Activated gamma-delta T cell (primary cell): Measurements from ENCODE around the gene TXNRD2.
"Not testable (repeated sequence)": the region's sequence is repeated elsewhere in the genome, so short reads cannot be mapped to it uniquely, and the experiment has no call there.

Source experiments
- DNase-seq: peaks from one replicate; lab custom pipeline; 2025; lab: John Stamatoyannopoulos, UW

The TXNRD2 gene

DNA sequence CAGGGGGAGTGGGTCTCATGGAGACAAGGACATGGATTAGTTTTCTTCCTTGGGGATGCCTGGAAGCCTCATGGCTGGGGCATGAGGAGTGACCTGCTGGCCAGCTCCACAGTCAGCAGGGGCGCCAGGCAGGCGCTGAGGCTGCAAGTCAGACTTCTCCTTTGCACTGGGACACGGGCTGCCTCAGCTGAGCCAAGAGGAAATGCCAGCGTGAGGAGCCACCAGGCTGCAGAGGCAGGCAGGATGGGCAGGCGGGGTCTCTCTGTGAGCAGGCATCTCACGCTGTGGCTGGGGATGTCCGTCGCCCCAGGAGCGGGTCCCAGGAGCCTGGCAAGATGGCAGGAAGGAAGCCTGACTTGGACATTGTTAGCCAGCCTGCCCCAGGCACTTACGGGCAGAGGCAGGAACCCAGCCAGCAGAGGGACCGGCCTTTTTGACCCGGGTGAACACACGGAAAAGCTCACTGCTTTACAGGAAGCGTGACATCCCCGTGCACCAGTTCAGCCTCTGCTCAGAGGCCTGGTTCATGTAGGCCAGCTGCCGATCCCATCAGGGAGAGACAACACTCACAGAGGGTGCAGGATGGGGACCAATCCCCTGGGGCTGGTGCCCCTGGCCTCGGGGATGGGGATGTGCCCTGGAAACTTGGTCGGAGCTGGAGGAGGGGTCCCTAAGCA is 97.1 kb downstream of the TXNRD2 start:
- no peak for DNase-seq

DNA sequence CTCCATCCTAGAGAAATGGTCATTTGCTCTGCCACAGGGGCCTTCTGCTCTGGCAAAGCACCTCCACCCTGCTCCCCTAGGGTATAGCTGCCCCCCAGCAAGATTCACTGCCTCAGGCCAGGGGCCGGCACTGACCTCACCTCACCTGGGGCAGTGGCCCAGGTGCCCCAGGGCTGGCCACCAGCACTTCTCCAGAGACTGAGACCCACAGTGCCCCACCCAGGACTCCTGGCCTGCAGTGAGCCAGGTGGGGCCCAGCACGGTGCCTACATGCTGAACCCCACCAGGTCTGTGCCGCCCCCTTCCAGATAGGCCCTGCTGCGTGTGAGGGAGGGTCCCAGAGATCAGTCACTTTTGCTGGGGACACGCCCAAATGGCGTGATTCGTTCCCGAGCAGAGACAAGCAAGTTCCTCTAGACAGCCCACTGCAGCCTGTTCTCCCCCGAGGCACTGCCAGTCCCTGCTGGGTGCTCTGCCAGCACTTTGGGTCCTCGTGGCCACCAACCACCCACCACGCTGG is 97.7 kb downstream of the TXNRD2 start:
- DNase-seq, result no peak

DNA sequence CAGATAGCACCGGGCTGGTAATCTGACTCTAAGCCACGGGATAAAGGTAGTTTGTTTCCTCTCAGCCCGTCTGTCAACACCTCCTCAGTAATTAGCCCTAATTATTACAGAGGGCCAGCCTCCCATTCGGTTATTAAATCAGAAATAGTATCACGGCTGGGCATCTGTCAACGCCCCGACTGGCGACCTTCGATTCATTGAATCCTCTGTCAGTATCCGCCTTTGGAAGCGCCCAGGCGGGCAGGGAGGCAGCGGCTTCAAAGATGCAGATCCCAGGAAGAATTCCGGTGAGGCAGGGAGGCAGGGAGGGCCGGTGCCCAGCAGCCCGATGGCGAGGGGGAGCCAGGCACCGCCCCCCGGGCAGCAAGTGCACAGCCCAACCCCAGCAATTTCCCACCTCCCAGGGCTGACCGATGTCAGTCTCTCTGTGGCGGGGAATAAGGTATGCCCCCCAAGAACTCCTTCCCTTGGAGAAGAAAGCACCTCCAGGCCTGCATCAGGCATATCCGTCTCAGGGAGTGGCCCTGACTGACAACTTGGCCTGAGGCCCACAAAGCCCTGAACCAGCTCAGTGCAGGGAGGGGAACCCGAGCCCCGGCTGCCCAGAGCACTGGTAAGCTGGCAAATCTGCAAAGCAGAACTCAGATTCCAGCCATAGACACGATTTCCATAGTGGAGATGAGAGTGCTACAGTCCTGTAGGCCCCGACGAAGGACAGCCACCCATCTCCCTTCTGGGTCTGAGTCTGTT is 98.3 kb downstream of the TXNRD2 start:
- no peak for DNase-seq

- DNase-seq, result no peak
Measured at GRCh38 chr22:19842393-19843106, 99.1 kb downstream of the TXNRD2 start.

- DNase-seq, result no peak
Measured at GRCh38 chr22:19841641-19842392, 99.8 kb downstream of the TXNRD2 start.

DNA sequence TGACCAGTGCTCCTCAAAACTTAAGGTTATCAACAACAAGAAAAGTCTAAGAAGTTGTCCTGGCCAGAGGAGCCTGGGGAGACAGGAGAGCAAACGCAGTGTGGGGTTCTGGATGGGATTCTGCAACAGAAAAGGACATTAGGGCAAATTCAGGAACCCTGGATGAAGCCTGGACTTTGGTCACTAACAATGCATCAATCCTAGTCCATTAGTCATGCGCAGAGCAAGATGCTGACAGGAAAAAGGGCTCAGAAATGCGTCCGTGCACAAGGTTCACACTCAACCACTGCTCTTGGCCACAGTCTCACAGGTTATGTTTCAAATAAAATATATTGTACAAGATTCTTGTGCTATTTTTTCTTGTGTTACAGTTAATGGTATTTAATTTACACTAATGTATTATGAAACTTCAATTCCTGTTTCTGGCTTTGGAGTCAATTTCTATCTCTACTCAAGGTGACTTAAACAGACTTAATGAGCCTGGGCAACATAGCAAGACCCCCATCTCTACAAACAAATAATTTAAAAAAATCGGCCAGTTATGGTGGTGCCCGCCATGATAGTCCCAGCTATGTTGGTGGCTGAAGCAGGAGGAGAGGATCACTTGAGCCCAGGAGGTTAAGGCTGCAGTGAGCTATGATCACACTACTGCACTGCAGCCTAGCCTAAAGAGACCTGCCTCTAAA is 100.5 kb downstream of the TXNRD2 start:
- DNase-seq, result no peak

DNA sequence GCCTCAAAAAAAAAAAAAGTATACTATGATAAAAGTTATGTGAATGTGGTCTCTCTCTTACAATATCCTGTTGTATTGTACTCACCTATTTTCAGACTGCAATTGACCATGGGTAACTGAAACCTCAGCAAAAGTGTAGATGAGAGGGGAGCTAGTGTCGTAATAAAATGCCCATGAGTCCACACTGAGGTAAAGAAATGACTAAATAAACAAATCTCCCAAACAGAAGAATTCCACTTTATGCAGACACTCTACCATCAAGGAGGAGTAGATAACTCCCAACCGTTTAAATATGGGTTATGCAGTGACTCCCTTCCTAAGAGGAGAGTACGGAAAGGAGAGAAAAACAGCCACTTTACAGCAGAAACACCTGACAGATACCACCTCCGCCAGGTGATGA is 101.6 kb downstream of the TXNRD2 start:
- no peak for DNase-seq

GRCh38 chr22:19837915-19838314 is 103.7 kb downstream of the TXNRD2 start:
- DNase-seq, result no peak

DNA sequence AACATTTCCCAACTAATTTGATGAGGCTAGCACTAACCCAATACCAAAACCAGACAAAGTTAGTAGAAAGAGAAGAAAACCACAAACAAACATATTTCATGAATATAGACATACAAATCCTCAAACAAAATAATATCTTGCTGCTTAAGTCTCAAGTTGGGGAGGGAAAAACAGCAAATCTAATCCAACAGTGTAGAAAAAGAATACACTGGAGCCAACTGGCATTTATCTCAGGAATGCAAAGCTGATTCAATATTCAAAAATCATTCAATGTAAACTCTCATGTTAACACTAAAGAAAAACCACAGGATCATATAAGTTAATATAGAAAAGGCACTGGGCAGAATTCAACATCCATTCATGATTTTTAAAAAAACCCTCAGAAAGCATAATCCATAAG is 105.1 kb downstream of the TXNRD2 start:
- no peak for DNase-seq

- no peak for DNase-seq
Measured at GRCh38 chr22:19834599-19834998, 107.0 kb downstream of the TXNRD2 start.

DNA sequence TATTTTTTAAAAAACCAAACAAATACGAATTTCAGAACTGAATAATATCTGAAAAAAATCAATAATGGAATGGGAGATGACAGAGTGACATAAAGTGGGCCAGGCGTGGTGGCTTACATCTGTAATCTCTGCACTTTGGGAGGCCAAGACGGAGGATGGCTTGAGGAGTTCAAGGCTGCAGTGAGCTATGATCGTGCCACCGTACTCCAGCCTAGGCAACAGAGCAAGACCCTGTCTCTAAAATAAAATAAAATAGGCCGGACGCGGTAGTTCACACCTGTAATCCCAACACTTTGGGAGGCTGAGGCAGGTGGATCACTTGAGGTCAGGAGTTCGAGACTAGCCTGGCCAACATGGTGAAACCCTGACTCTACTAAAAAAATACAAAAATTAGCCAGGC is 108.3 kb downstream of the TXNRD2 start:
- not testable (repeated sequence) for DNase-seq

GRCh38 chr22:19832476-19833108 is 109.0 kb downstream of the TXNRD2 start:
- no peak for DNase-seq

- not testable (repeated sequence) for DNase-seq
Measured at GRCh38 chr22:19831979-19832378, 109.6 kb downstream of the TXNRD2 start.

DNA sequence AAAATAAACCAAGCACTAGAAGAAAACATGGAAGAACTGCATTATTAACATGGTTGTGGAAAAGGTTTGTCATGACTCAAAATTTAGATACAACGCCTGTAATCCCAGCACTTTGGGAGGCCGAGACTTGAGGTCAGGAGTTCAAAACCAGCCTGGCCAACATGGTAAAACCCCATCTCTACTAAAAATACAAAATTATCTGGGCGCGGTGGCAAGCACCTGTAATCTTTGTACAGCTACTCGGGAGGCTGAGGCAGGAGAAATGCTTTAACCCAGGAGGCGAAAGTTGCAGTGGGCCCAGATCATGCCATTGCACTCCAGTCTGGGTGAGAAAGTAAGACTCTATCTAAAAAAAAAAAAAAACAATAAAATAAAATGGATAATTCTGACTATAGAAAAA is 110.6 kb downstream of the TXNRD2 start:
- DNase-seq, result no peak

DNA sequence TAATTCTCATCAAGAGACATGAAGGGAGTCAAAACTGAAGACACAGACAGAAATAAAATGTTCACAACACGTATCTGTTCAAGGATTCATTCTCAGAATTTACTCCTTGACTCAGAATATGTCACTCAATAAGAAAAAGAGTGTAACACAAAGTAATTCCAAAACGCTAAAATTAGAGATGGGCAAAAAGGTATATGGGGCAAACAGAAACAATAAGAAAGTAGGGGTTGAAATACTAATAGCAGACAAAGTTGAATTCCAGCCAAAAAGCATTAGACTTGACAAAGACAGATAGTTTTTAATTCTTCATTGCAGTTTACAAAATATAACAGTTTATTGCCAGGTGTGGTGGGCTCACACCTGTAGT is 113.6 kb downstream of the TXNRD2 start:
- DNase-seq, result no peak

DNA sequence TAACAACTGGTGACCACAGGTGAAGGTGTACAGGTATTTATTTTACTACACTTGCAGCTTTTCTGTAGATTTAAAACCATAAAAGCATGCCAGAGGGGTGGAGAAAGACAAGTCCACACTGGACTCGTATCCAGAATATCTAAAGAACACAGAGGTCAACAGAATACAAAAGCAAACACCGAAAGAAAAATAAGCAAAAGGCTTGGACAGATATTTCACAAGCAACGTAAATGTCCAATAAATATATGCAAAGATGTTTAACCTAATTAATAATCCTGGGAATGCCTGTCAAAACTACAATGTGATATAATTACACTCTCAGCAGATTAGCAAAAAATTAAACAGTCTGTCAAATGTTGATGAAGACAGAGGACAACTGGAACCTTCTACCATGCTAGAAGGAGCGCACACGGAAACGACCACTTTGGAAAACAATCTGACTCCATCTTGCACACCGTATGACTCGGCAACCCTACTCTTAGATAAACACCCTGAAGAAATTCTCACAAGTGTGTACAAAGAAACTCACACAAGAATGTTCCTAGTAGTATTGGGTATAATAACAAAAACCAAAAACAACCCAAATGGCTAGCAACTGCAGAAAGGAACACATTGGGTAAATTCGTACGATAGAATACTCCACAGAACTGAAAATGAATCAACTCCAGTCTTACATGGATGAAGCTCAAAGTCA is 114.1 kb downstream of the TXNRD2 start:
- no peak for DNase-seq

- DNase-seq, result no peak
Measured at GRCh38 chr22:19826619-19826950, 115.0 kb downstream of the TXNRD2 start.

- no peak for DNase-seq
Measured at GRCh38 chr22:19825904-19826618, 115.6 kb downstream of the TXNRD2 start.
